Measurements from ENCODE around the gene RAPGEF1.
A peak's percentile ranks its signal among the peaks of the same experiment; 100 is the strongest.

The RAPGEF1 gene

GRCh38 chr9:131740898-131741297 is 1.0 kb upstream of the RAPGEF1 start:
- DNase-seq (ENCODE audit: low read depth), result no peak
- TF ChIP-seq MYC (IDR thresholded peaks at IDR 0.05; ENCODE audit: low read depth, low read length) (no peak), CTCF (IDR thresholded peaks at IDR 0.05; ENCODE audit: low read depth, low read length) (no peak), MAX (IDR thresholded peaks at IDR 0.05; ENCODE audit: low read depth, low read length) (no peak), POLR2A (IDR thresholded peaks at IDR 0.05; ENCODE audit: extremely low read depth, insufficient read length) (no peak)
- H3K4me3 ChIP-seq (ENCODE audit: low read depth, low read length), result no peak overlapping the region

- DNase-seq (ENCODE audit: low read depth), result peak; percentile 74
- peak overlapping the region; percentile 85 for H3K4me3 ChIP-seq (ENCODE audit: low read depth, low read length)
- TF ChIP-seq POLR2A (IDR thresholded peaks at IDR 0.05; ENCODE audit: extremely low read depth, insufficient read length) (no peak), CTCF (IDR thresholded peaks at IDR 0.05; ENCODE audit: low read depth, low read length) (no peak), MYC (IDR thresholded peaks at IDR 0.05; ENCODE audit: low read depth, low read length) (peak; percentile 64; the same call in 1 of the 2 replicates), MAX (IDR thresholded peaks at IDR 0.05; ENCODE audit: low read depth, low read length) (peak; percentile 72)
These were observed 530 bp downstream of the RAPGEF1 start for GRCh38 chr9:131739133-131739958.

- DNase-seq (ENCODE audit: low read depth), result no peak
These were observed 1.4 kb downstream of the RAPGEF1 start for GRCh38 chr9:131738293-131739132.

GRCh38 chr9:131737426-131737825 is 2.5 kb downstream of the RAPGEF1 start:
- TF ChIP-seq MYC (IDR thresholded peaks at IDR 0.05; ENCODE audit: low read depth, low read length), result no peak
- no peak for TF ChIP-seq POLR2A (IDR thresholded peaks at IDR 0.05; ENCODE audit: extremely low read depth, insufficient read length)
- no peak for TF ChIP-seq CTCF (IDR thresholded peaks at IDR 0.05; ENCODE audit: low read depth, low read length)
- TF ChIP-seq MAX (IDR thresholded peaks at IDR 0.05; ENCODE audit: low read depth, low read length), result no peak
- DNase-seq (ENCODE audit: low read depth), result no peak
- peak overlapping the region; percentile 30 for H3K4me3 ChIP-seq (ENCODE audit: low read depth, low read length)

More at GRCh38 chr9:131738293-131739132, 1.4 kb downstream of the RAPGEF1 start:
- H3K4me3 ChIP-seq (ENCODE audit: low read depth, low read length), result peak overlapping the region; percentile 85
- TF ChIP-seq MAX (IDR thresholded peaks at IDR 0.05; ENCODE audit: low read depth, low read length), result no peak
- no peak for TF ChIP-seq POLR2A (IDR thresholded peaks at IDR 0.05; ENCODE audit: extremely low read depth, insufficient read length)
- no peak for TF ChIP-seq MYC (IDR thresholded peaks at IDR 0.05; ENCODE audit: low read depth, low read length)

DNA sequence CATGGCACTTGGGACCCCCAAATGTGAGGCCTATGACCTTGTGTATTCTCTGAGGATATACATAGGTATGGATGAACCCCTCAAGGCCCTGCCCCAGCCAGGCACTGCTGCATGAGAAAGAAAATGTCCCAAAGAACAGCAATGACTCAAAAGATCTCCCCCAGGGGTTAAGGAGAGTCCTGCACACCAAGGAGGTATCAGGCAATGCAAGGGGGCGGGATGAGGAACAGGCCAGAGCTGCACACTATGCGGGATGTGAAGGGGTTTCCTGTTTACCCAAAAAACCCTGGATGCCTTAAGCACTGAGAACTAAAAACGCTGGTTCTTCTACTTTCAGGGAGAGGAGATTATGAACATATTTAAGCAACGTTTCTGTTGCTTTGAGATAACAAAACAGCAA is 3.4 kb downstream of the RAPGEF1 start:
- DNase-seq (ENCODE audit: low read depth), result peak; percentile 34
- no peak for TF ChIP-seq MYC (IDR thresholded peaks at IDR 0.05; ENCODE audit: low read depth, low read length)
- TF ChIP-seq MAX (IDR thresholded peaks at IDR 0.05; ENCODE audit: low read depth, low read length), result no peak
- TF ChIP-seq CTCF (IDR thresholded peaks at IDR 0.05; ENCODE audit: low read depth, low read length), result no peak
- TF ChIP-seq POLR2A (IDR thresholded peaks at IDR 0.05; ENCODE audit: extremely low read depth, insufficient read length), result no peak
- no peak overlapping the region for H3K4me3 ChIP-seq (ENCODE audit: low read depth, low read length)
